ENCODE data around the gene SELENON.
"Not testable (repeated sequence)": the region's sequence is repeated elsewhere in the genome, so short reads cannot be mapped to it uniquely, and the experiment has no call there.

The SELENON gene

DNA sequence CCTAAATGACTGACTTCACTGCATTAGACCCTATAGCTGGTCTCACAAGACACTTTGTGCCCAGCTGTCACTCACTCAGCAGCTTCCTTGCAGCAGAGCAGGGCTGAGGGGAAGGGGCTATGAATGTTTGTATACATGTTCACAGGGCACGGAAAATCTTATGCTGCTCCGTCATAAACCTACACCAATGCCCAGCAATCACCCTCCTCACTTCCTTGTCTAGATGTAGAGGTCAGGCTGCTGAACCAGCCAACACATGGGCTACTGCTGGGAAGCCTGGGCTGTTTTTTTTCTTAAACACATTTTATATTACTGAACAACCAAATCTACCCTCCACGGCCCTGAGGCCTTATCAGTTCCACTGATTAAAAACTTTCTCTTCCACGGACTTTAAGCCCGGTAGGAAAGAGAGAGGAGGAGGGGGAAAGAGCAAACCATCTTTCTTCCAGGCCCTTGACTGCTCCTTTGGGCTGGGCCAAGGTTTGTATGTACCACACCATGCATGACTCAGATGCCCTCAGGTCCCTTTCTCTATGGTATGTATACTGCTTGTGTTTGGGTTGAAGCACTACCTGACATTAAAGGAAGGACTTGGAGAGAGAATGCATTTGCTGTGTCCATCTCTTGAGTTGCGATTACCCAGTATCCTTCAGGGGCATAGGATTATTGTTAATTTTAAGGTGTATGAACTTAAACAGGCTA, 32.5 kb downstream of the SELENON start:
- DNase-seq = no peak

DNA sequence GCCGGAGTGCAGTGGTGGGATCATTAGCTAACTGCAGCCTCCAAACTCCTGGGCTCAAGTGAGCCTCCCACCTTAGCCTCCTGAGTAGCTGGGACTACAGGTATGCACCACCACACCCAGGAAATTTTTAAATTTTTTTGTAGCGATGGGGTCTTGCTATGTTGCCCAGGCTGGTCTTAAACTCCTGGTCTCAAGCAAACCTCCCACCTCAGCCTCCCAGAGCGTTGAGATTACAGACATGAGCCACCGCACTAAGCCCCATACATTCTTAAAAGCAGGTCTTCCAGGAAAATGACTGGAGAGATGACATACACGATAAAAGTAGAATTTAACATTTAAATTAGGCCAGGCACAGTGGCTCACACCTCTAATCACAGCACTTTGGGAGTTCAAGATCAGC, 33.2 kb downstream of the SELENON start:
- no peak for DNase-seq

DNA sequence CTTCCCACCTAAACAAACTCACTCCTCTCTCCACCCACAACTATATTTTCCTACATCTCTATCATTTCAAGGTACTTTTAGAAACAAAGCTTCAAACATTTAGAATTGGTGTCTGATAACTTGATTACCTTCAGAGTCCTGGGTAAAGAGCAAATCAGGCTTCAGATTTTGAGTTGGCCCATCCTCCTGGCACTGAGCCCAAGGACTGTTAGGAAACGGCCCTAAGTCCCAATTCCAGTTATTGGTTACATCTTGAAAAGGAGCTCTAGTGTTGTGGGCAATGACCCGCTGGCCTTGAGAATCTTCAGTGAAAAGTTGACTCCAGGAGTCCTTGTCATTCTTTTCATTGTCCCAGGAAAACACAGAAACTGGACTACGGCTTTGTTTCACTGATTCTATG, 34.9 kb downstream of the SELENON start:
- DNase-seq = no peak

DNA sequence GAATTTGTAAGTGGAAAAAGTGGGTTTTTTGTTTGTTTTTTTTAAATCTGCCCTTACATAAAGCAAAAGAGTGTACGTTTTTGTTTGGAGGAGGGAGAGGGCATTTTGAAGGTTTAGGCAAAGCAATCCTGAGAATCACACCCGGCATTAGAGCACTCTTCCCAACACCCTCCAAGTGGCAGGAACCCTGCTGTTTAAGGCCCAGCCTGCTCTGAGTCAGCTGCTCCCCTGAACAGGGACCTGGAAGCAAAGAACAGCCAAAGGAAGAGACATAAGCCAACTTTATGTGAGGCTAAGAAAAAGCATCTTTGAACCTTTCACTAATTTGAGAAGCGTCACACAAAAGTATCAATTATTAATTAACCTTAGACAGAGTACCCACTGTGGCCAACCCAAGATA, 36.7 kb downstream of the SELENON start:
- no peak for DNase-seq

DNA sequence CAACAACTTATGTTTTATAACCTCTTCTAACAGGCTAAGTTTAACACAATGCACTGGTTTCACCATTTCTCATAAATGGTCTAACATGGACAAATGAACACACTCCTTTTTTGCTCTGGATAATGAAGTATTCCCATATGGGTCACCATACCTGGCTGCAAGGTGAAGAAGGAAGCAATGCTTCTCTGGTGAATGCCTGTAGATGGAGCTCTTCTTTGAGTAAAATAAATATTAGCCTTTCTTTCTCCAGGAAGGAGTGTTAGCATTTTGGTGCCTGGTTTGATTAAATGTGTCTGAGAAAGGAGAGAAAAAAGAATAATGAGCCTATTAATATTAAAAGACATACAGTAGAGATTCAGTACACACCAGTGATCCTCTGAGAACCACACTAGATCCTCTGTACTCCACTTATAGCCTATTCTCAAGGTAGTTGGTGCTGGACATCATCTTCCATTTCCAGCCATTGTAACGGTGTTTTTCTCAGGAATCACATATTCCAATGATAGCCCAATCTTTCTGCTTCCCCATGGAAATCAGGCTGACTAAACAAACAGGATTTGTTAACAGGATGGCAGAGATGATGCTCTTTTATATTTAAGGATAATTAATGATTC, 37.4 kb downstream of the SELENON start:
- DNase-seq = no peak

DNA sequence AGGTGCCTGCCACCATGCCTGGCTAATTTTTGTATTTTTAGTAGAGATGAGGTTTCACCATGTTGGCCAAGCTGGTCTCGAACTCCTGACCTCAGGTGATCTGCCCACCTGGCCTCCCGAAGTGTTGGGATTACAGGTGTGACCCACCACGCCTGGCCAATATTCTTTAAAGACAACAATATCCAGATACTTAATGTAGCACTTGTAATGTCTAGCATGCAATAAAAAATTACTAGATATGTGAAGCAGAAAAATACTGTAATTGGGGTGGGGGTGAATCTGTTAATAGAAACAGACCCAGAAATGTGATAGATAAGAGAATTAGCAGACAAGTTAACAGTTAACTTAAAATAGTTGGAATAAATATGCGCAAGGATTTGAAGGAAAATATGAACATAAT, 39.8 kb downstream of the SELENON start:
- not testable (repeated sequence) for DNase-seq

DNA sequence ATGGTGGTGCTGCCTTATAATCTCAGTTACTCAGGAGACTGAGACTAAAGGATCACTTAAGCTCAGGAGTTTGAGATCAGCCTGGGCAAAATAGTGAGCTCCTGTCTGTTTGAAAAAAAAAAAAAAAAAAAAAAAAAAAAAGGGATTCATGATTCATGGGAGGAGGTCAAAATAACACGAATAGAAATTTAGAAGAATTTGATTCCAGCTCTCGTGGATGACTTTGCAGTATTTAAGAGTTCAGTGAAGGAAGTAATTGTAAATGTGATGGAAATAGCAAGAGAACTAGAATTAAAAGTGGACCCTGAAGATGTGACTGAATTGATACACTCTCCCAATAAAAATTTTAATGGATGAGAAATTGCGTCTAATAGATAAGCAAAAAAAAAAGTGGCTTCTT, 43.5 kb downstream of the SELENON start:
- no peak for DNase-seq

DNA sequence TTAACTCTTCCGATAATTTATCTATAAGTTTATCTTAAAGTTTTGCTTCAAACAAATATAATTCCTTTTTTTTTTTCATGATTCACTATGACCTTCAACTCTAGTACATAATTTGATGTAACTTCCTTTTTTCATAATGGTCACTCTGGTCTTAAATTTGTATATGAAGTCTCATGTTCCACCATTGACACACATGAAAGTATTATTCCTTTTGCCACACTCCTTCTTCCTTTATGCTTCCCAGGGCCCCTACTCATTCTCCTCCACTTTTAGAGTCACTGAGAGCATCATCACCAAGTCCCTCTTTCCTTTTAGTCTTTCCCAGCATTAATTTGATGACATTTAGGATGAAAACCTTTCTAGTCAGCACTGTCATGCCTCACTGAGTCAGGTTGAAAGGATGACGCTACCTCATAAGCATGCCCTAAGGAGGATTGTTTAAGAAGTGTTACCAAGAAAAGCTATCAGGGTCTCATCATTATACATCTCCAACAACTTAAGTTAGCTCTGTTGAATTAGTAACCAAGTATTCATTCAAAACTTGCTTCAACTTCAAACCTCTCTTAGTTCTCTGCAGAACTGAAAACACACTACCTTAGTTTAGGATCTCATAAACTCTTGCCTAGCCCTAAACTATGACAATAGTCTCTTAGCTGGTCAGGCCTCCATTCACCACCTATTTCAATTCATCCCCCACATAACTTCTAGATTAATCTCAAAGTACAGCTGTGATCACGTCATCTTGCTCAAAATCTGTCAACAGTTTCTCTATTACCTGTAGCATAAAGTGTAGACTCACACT, 44.7 kb downstream of the SELENON start:
- no peak for DNase-seq

DNA sequence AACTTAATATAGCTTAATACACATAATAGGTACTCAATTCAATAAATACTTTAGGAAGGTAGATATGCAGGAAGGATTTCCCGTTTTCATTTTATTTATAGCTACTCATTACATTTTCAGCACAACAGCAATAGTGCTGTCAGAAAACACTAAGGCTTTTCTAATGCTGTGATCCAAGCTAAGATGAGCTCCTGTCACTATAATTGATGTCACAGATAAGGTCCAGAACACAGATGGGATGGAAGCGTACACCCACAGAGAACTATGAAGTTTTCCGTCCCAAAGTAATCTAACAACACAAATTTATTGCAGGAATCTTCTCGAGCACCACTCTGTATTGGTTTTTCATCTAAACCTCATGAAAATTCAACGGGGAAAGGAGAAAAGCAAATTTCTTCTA, 45.7 kb downstream of the SELENON start:
- DNase-seq = no peak

DNA sequence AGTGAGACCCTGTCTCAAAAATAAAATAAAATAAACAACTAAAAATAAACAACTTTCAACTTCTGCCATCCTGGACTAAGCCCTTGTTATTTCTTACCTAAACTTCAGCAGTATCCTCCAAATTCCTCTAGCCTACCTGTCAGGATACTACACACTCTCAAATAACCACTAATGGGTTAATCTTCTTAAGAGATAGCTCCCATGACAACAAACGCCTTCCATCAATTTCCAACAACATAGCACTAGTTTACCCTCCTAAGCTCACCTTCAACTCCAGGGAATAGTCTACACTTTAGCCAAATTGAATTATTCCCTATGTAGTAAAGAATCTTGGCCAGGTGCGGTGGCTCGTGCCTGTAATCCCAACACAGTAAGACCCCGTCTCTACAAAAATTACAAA, 47.9 kb downstream of the SELENON start:
- no peak for DNase-seq

DNA sequence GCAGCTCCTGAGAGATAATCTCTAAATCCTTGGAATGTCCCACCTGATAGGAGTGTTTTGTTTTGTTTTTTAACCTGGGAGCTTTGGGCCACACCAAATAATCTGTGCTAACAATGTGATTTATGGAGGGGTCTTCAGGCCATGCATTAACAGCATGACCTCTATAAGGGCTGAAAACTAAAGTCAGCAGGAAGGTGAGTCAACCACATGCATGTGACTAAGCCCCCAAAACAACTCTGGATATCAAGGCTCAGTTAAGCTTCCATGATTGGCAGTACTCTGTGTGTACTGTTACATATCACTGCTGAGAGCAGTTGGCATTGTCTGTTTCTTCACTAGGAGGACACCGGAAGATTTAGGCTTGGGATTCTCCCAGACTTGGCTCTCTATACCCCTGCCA, 48.5 kb downstream of the SELENON start:
- DNase-seq = peak; percentile 21

DNA sequence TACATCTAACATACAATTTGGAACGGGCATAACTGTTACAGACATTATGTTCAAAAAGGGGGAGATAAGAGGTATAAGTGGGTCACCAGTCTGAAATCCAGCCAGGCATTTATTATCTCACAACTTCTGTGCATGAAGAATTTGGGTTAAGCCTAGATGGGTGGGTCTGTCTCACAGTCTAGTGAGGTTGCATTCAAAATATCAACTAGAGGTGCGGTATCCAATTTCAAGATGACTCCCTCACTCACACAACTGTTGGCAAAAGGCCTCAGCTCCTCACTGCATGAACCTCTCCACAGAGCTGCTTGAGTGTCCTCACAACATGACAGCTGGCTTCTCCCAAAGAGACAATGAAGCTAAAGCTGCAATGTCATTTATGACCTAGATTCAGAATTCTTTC, 54.6 kb downstream of the SELENON start:
- DNase-seq = no peak

DNA sequence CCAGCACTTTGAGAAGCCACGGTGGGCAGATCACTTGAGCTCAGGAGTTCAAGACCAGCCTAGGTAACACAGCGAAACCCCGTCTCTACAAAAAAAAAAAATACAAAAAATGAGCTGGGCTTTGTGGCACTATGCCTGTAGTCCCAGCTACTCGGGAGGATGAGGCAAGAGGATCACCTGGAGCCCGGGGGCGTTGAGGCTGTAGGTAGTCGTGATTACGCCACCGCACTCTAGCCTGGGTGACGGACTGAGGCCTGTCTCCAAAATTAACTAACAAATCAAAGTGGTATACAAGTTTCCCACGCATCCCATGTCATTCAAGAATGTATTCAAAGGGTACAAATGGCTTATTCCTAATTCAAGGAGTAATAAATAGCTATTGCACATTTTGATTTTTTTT, 56.9 kb downstream of the SELENON start:
- no peak for DNase-seq

DNA sequence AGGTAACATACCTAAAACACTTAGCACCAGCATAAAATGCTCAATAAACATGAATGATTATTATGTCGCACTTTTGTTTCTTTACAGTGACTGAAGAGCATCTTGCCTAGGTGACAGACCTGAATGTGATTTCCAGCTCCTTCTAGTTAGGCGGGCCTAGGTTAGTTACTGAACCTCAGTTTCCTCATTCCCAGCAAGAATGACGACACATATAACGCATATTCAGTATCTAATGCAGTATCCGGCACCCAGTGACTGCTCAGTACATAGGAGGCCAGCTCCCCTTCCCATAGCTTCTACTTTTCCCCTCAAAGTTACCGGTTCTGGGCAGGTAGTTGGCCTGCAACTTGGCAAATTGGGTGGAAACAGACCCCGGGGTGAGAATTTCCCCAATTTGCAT, 58.5 kb downstream of the SELENON start:
- DNase-seq = no peak

DNA sequence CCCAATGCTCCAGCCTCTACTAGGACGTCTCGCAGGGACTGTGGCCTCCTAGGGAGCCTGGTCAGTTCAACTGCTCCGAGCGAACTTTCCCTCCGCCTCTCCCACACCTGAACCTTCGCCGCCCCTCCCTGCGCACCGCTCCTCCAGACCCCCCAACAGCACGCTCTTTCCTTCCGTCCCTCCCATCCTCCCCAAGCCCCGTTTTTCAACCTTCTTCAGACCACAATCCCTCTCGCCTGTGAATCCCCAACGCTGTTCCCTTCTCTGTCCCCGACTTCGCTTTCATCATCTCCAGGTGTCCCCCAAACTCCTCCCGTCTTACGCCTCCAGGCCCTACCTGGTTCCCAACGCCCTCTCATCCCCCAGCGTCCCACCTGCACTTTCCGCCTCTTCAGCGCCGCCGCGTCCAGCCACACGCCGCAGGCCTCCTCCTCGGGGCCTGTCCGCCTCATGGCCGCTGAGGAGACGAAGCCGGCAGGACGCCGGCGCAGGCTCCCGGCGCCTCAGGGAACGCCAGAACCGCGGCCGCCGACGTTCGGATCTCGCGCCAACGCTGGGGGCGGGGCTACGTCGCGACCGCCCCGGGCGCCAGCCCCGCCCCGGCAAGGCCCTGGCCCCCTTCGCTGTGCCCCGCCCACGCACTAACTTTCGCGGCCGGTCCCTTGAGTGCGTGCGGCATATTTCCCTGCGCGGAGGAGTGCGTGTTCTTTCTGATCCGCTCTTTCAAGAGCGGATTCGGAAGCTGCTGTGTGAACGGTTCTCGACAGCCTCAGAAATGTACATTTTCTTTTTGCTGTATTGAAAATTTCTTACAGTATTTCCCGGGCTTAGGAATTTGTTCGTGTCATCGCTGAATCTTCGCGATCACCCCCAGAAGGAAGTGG, 59.2 kb downstream of the SELENON start, which contains the start of gene AUNIP:
Gene AUNIP, minus strand, starts transcription at position 552 of the 884 bp plus-strand sequence. Its CDS starts 100 bp downstream, at position 452.
- peak; percentile 77 for DNase-seq

DNA sequence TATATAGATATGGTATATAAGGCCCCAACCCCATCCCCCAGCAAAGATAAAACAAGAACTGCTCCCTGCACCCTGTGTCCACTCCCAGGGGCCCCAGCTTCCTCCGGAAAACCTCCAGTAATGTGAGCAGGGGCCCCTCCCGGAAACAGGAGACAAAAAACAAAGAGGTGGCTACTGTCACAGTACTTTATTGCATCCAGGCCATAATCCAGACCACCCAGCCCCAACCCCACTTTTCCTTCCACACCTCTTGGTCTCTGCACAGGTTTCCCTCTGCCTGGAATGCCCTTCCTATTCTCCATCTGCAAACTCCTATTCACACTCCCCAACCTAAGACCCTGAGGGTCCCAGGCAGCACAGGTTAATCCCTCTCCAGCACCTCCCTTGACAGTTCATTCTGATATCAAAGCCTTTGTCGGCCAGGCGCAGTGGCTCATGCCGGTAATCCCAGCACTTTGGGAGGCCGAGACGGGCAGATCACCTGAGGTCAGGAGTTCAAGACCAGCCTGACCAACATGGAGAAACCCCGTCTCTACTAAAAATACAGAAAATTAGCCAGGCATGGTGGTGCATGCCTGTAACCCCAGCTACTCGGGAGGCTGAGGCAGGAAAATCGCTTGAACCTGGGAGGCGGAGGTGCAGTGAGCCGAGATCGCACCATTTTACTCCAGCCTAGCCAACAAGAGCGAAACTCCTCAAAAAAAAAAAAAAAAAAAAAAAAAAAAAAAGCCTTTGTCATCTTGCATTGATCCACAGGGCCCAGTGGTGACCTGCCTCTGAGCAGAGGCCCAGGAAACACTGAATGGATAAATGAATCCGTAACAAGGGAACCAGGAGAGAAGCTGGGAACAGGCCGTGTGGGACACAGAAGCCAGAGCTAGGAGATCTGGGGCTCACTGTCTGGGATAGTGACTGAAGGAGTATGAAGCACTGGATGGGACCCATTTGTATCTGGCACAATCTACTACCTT, 61.6 kb downstream of the SELENON start:
- DNase-seq = no peak

DNA sequence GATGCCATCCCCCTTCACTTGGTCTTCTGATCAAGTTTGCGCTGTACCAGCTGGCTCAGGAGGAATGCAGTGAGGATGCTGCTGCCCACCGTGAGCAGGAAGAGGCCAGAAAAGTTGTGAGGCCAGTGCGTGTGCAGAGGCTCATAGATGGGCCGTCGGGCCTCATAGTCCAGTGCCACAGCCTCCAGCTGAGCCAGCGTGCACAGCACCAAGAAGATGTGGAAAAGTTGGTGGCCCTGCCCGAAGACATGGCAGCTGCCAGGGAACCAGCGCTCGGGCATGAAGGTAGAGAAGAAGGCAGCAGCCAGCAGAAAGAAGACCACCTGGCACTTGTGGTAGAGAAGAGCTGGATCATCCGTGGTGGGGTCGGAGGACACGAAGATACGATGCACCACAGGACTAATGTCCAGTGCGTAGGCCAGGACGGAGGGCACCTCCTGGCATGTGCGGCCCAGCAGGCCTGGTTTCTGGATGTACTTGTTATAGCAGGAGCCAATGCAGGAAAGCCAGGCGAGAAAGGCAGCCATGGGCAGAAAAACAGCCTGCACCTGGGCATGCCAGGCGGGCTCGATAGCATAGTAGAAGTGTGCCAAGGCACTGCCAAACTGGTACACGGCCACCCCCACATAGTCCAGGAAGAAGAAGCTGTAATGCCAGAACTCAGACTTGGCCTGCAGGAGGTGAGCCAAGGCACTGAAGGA, 62.9 kb downstream of the SELENON start:
- no peak for DNase-seq

DNA sequence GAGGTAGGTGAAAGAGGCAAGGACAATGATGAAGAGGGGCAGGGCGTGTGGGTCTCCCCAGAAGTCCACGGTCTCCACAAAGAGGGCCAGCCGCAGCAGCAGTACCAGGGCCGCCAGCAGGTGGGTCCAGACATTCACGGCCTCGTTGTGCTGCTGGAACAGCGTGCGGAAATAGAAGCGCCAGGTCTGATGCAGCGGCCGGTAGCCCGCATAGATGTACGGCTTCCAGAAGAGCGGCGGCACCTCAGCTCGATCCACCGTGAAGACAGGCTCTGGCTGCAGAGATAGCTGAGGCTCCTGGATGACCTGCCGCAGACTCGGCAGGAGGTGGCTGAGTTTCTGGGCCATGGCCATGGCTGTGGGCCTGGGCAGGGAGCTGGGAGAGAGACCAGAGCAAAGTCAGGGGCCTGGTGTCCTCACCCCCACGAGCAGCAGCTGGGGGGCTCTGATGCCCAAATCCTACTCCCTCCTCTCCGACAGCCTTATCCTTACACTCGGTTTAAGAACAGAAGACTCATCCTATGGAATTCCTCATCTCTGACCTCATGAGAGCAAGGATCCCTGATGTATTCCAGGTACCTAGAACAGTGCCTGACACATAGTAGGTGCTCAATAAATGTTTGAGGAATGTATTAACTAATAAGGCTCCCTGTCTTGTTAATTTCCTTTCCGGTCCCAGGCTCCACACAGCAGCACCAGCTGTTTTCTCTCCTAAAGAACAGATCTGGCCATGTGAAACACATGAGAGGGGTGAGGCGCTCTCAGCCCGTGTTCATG, 63.7 kb downstream of the SELENON start:
- DNase-seq = no peak

DNA sequence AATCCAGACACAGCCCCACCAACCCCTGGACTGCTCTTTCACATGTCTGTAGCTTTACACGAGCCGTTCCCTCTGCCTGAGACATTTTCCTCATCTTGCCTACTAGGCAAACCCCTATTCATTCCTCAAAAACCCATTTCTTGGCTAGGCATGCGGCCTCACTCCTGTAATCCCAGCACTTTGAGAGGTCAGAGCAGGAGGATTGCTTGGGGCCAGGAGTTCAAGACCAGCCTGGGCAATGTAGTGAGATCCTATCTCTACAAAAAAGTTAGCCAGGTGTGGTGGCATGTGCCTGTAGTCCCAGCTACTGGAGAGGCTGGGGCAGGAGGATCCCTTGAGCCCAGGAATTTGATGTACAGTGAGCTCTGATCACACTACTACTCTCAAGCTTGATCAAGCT, 64.4 kb downstream of the SELENON start:
- no peak for DNase-seq

DNA sequence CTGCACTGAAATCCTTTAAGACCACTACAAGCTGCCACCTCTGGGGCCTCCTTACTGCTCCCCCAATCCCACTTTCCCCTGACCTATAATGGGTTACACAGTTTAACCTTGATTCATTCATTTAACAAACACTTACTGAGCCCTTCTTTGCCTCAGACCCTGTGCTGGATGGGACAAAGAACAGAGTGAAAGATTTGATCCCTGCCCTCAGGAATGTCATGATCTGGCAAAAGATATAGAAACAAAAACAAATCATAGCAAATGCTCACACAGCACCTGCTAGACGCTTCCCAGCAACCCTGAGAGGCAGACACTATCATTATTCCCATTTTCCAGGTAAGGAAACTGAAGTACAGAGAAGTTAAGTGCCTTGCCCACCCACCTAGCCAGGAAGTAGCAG, 66.3 kb downstream of the SELENON start:
- DNase-seq = no peak

Measured in NCI-H226 (cell line).